GM19239 (cell line): ENCODE measurements around the gene VPS33A.
"Not testable (repeated sequence)": the region's sequence is repeated elsewhere in the genome, so short reads cannot be mapped to it uniquely, and the experiment has no call there.

Experiments used
- DNase-seq: peaks from one replicate; pipeline ENCODE4 v3.0.0; 2011; ENCODE audit warnings: low spot score; ENCODE audit not compliant: insufficient read length
- FAIRE-seq: peaks from 2 replicates; lab custom pipeline; 2011; peaks lifted over from hg19 to GRCh38; lab: Jason Lieb, UNC

VPS33A gene

DNA sequence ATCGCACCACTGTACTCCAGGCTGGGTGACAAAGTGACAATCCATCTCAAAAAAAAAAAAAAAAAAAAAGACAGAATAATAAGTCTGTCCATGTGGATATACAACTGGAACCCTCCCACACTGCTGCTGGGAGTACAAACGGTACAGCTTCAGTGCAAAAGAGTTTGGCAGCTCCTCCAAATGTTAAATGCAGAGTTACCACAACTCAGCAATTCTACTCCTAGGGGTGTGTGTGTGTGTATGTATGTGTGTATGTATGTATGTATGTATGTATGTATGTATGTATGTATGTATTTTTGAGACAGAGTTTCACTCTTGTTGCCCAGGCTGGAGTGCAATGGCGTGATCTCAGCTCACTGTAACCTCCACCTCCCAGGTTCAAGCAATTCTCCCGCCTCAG, 7.4 kb downstream of the VPS33A start:
- not testable (repeated sequence) for FAIRE-seq, DNase-seq

DNA sequence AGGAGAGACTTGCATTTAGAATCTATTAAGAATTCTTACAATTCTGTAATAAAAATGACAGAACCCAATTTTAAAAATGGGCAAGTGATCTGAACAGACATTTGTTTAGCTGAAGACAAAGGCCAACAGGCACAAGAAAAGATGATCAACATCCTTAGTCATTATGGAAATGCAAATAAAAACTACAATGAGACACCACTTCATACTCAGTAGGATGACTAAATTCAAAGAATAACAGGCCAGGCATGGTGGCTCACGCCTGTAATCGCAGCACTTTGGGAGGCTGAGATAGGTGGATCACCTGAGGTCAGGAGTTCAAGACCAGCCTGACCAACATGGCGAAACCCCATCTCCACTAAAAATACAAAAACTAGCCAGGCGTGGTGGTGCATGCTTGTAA, 7.8 kb downstream of the VPS33A start:
- FAIRE-seq, DNase-seq: not testable (repeated sequence)

DNA sequence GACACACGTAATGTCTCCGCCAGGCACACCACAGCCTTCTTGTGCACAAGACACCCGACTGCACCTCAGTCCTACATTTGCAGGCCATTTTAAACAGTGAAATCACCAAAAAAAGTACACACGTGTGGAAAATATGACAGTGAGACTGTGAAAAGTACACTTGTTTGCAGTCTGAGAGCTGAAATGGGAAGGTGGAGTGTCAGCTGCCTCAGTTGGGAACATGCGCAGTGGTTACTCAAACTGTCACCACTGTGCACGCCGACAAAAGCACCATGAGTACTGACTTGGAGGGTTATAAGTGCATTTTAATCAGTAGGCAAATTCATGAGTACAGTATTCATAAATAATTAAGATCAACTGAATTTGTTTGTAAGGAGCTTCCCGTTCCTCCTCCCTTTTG, 15.8 kb downstream of the VPS33A start:
- DNase-seq (no peak), FAIRE-seq (no peak)

DNA sequence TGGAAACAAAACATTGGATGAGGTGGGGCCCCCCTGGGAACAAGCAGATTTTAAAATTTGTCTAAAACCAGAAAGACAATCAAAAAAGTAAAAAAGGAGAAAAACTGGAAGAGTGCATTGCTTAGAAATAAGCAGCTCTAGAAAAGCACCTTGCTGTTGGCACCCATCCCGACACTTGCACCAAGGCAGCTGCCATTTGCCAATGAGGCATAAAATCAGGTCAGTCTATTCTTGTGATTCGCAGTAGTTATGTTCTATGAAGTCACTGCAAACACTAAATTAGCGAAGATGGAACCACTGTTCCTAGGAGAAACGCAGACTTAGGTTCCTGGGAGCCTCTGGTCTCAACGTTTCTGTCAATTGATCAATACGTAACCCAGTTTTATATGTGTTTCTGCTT, 16.2 kb downstream of the VPS33A start:
- DNase-seq (no peak), FAIRE-seq (no peak)

DNA sequence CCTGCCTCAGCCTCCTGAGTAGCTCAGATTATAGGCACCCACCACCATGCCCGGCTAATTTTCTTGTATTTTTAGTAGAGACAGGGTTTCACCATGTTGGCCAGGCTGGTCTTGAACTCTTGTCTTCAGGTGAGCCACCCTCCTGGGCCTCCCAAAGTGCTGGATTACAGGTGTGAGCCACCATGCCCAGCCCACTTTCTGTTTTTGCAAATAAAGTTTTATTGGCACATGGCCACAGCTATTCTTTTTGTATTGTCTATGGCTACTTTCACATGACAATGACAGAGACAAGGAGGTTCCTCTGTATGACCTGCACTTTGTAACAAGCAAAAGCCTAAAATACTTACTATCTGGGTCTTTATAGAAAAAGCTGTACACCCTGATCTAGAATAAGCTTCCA, 20.7 kb downstream of the VPS33A start:
- DNase-seq (no peak), FAIRE-seq (no peak)

DNA sequence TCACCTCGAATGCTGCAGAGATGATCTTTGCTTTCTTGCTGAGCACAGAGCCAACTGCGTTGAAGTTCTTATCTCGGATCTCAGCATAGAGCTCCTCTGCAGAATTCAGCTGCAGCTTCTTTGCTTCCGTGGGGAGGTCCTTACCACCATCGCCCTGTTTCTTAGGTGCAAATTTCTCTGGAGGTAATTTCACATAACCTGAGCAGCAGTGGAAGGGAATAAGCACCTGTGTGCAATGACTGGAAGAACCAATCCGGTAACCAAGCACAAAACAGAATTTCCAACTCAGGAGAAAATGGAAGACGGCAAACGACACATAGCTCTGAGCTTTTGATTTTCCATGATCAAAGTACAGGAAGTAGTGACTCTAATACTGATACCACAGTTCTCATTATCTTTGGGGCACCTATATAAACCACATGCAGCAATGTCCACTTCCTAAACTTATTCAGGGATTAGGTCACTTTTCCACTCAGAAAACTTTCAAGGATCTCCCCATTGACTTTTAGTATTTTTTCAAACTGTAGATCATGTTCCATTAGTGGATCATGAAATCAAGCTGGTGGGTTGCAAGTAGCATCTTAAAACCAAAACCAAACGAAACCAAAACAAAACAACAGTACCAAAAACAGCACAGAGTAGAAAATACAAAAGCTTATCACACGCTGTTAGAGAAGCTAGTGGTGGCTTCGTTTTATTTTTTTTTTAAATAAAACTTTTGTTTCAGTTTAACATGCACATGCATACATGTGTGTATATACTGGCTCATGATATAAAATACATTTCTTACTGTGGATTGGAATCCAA, 21.5 kb downstream of the VPS33A start:
- DNase-seq (no peak), FAIRE-seq (no peak)

DNA sequence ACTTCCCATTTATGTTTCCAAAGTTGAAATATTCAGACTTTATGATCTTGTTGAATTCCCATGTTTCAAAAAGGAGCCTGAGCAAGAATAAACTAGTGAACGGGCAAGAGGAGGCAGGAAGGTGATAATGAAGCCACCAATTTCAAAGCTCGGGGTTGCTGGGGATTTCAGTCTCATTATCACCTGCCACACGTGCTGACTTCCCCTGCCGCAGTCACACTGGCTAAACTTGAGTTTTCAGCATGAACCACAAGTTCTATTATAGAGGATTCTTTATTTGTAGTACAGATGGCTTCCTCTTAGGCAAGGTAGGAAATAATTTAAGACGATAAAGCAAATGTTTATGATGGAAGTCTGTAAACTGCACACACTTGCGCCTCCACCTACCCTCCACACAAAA, 22.3 kb downstream of the VPS33A start:
- no peak for DNase-seq
- FAIRE-seq = no peak

DNA sequence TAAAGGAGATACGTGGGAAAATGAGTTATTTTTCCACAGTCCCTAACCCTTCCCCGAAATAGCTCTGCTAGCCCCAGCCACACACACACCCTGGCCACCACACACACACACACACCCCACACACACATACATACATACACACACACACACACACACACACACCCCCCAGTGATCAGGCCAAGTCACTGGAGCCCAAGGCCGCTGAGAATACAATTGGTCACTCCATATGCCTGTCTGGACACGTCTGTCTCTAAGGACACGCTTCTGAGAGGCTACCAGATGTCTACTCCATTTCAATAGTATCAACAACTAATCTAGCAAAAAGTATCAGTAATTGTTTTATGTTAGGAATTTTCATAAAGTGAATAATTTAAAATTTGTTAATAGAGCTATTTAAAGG, 27.4 kb downstream of the VPS33A start:
- FAIRE-seq = no peak
- no peak for DNase-seq

DNA sequence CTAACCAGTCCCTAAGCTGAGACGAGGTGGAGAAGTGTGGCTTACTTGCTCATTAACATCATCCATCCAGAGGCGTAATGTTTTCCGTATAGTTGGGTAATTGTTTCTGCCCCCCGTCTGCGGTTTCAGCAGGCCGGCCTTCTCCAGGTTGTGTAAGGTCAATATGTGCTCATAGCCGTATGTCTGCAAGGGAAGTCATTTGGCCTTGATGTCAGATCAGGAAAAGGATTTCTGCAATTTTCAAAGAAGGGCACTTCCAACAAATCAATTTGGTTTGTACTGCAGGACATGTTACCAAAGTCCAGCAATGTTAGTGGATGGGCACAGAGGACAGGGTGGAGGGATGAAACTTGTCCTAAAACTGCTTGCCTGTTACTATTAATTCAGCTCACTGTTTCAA, 30.6 kb downstream of the VPS33A start:
- DNase-seq = no peak
- FAIRE-seq = no peak

DNA sequence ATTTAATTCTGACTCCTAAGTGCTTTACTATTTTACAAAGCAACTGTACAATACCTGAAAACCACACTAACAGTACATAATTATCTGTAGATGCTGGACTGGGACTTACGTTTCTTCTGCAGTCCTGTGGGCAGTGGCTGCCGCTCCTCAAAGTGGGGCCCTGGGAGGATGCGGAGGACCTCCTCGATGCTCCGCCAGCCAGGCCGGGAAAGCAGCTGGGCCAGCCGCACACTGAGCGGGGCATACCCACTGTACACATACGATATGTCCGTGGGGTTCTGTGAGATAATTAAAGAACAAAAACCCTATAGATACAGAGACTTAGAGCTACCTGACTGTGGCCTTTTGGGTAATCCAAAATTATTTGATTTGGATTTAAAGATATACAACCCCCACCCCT, 33.6 kb downstream of the VPS33A start:
- DNase-seq (no peak), FAIRE-seq (no peak)

DNA sequence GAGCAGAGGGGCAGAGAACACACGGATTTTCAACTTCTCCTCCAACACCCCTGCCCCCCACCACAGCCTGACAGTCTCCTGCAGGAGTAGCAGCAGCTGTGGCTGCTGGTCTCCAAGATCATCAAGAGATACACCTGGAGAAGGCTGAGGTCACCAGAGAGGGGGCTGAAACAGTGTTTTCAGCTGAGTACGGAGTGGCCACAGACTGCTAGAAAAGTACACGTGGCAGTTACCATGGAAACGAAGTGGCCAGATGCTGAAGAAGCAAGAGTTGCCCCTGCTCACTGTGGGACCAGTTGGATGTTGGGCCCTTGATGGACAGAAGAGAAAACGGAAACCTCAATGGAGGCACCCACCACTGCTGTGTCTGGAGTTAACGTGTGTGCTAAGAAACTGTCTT, 35.5 kb downstream of the VPS33A start:
- DNase-seq (no peak), FAIRE-seq (no peak)

DNA sequence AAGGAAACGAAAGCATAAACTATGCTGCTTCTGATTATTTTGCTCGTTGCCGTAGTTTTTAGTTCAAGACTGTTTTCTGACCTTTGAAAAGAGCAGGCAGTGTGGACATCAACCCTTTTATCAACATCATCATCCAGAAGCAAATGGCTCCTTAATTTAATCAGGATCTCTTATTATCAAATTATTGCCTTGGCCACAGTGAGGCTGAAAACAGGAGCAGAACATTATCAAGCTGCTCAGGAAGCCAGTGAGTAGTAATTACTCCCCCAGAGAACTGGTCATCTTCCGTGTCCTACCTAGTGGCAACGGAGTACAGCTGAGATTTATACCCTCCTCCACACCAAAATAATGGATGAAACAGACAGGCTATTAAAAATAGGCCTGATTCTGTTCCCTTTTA, 38.2 kb downstream of the VPS33A start:
- FAIRE-seq (no peak), DNase-seq (no peak)

DNA sequence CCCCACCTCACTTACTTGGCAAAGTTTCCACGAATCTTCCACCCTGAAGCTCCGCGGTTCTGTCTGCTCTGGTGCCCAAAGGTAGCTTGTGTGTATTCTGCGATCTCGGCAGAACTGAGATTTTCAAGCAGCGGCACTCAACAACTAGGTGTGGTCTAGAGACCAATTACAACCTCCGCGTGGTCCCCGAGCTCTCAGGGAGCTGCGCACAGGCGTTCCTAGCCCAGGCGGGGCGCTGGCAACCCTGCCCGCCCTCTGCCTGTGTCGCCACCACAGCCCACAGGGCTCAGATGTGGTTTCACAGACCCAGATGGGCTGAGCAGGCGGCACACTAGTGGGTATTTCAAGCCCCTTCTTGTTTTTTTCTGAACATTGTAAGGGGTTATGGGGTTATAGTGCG, 39.0 kb downstream of the VPS33A start:
- no peak for DNase-seq

DNA sequence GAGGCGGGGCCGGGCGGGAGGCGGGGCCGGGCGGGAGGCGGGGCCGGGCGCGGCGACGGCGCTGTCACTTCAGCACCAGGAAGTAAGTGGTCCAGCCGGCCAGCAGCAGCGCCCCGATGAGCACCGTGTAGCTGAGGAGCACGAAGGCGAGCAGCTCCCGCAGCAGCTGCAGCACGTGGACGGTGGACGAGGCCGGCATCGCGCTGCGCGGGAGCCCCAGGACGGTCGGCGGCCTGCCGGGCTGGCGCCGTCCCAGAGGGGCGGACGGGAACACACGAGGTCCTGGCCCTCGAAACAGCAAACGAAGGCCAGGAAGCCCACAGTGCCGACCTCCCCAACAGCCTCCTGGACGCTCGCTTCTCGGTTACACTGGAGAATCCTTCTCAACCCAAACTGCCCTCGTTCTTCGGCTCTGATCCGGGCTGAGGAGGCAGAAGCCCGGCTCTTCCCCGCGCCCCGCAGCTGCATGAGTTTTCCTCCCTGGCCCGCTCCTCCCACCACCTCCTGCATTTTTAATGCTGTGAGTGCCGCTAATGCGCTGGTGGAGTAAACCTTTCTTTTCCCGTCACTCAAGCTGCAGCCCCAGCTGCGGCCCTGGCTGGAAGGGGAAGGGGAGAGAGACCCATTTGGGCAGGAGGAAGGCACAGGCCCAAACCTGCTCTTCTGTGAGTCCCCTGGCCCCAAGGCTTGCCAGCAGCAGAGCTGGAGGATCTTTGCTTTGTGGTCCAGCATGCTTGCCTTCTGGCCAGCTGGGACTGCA, 39.7 kb downstream of the VPS33A start:
- no peak for FAIRE-seq

More for the DNA sequence above, 39.0 kb downstream of the VPS33A start:
- no peak for FAIRE-seq

DNA sequence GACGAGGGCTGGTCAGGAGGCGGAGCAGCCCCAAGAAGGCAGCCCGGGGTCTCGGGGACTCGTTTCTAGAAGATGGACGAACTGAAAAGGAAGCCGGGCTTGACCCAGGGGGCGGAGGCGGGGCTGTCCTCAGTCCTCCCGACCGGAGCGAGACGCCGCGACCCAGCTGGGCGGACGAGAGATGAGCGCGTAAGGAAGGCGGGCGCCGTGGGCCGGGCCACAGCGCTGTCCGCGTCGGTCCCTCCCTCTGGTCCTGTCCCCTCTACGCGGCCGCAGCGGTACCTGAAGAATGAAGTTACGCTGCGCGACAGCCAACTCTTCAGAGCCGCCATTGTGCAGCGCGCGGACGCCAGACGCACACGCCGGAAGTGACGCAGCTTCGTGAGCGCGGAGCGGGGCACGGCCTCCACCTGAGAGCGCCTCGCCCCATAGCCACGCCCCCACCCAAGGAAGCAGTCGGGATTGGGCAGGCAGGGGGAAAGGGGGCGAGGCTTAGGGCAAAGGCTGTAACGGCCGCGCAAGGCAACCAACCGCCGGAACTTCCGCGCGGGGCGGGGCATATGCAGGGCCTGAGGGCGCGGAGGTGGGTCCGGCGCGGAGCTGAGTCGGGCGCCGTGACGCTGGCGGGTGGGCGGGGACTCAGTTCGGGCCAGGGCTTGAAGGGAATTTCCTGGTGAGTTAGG, 40.5 kb downstream of the VPS33A start, which contains the start of gene DIABLO:
Gene DIABLO, minus strand, starts transcription at position 370 of the 683 bp plus-strand sequence. Its CDS starts 38 bp downstream, at position 332.
- peak; percentile 92 for DNase-seq
- FAIRE-seq = peak; percentile 97

More for the DNA sequence above, 39.7 kb downstream of the VPS33A start:
- DNase-seq = no peak

DNA sequence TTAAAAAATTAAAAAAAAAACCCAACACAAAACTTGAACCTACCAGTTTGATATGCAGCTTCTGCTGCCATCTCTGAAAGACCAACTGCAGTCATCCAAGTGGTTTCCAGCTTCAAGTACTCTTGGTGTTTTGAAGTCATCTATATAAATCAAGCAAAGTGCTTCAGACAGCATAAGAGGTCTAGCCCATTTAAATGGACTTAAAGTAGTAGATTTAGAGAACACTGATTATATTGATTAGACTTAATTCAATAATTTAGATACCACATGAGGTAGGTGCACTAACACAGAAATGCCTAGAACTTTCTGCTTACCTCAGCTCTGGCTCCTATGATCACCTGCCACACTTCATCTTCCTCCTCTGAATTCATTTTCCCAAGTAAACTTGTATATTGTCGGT, 49.8 kb downstream of the VPS33A start:
- FAIRE-seq (no peak), DNase-seq (no peak)

DNA sequence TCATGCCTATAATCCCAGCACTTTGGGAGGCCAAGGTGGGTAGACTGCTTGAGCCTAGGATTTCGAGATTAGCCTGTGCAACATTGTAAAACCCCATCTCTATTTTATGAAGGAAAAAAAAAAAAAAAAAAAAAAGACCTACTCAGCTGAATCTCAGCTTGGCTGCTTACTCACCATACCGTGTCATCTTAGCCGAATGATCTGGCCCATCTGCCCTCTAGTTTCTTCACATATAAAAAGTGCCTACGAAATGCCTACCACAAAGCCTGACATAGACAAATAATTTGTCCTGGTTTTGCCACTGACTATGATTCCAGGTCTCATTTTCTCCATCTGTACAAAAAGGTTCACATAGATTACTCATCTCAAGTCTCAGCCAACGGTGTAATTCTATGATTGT, 50.5 kb downstream of the VPS33A start:
- DNase-seq (no peak), FAIRE-seq (no peak)

DNA sequence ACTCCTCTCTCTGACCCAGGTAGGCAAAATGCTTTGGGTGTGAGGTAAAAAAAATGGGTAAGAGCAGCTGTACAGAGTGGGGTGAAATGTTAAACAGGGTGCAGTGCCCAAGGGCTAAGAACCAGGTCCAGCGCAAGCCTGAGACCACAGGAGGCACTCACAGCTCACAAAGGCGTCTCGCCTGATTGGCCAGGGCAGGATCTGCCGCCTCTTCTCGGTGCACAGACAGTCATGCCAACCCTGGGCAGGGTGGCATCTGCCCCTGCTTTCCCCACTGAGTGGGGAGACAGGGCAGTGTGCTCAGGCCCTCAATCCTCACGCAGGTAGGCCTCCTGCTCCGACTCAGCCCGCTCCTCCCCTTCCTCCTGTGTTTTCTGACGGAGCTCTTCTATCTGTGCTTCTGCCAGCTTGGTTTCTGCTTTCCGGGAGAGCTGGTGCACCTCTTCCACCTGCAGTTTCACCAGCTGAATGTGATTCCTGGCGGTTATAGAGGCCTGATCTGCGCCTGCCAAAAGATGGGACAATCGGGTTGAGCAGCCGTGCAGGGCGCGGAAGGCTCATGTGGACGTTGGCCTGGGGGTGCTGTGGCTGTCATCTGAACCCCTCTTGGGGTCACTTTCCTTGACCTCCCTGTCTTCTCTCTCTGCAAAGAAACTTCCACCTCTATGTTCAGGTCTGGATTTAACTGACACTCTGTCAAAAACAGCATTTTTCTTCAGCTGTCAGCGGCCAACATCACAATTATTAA, 58.0 kb downstream of the VPS33A start:
- DNase-seq = no peak

DNA sequence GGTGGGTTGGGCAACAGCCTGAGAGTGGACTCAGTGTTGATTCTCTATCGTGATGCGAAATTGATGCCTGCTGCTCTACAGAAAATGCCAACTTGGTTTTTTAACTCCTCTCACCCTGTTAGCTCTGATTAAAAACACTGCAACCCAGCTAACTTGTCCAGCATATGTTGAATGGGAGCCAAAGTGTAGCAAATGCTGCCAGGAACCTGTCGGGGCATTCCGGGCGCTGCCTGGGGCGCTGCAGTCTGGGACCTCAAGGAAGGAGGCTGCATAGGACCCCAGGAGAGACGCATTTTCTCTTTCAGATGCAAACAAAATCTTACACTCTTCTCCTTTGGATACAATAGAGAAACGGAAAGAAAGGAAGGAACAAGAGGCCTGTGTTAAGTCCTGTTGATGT, 58.9 kb downstream of the VPS33A start:
- DNase-seq = no peak
- no peak for FAIRE-seq

More for the DNA sequence above, 58.0 kb downstream of the VPS33A start:
- FAIRE-seq = no peak

DNA sequence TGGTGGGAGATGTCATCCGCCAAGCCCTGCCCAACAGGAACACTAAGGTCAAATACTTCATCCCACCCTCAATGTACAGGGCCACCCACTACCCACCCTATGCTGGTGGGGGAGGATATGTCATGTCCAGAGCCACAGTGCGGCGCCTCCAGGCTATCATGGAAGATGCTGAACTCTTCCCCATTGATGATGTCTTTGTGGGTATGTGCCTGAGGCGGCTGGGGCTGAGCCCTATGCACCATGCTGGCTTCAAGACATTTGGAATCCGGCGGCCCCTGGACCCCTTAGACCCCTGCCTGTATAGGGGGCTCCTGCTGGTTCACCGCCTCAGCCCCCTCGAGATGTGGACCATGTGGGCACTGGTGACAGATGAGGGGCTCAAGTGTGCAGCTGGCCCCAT, 59.3 kb downstream of the VPS33A start:
- FAIRE-seq = no peak

More for the DNA sequence above, 59.3 kb downstream of the VPS33A start:
- DNase-seq = no peak
